WTC11 (cell line): ENCODE data around the gene CARD9. TPM values are rescaled to one million over a fixed set of nuclear protein-coding genes. Genes with fewer than 3 reads are reported as not detected.

Source experiments
- ATAC-seq: fragments of 200-7000 bp; cut with Tn5 transposase; 2 replicates; pipeline ENCODE4 v1.10.0; 2021; ENCODE audit warnings: mild to moderate bottlenecking, moderate library complexity
- CTCF ChIA-PET: fragments of 300-600 bp; sonication (Branson Sonifier 250); formaldehyde crosslinking; loops from one replicate; lab custom pipeline; 2021; ENCODE audit warnings: antibody characterized with exemption; lab: Charles Lee
- POLR2A ChIA-PET: fragments of 350-600 bp; sonication (Branson Sonifier 250); formaldehyde crosslinking; loops from one replicate; lab custom pipeline; 2021; ENCODE audit warnings: antibody characterized with exemption; lab: Charles Lee
- DNase-seq: peaks from one replicate; pipeline ENCODE4 v3.0.0; 2021; ENCODE audit warnings: low spot score
- H3K27ac Mint-ChIP-seq: 2 replicates; pipeline ENCODE4 v1.8.0; 2021; ENCODE audit warnings: mixed read lengths
- H3K27me3 Mint-ChIP-seq: 2 replicates; pipeline ENCODE4 v1.8.0; 2021; ENCODE audit warnings: low read depth, mild to moderate bottlenecking, moderate library complexity, mixed read lengths
- H3K36me3 Mint-ChIP-seq: 2 replicates; pipeline ENCODE4 v1.8.0; 2021; ENCODE audit warnings: mixed read lengths
- H3K4me1 Mint-ChIP-seq: 2 replicates; pipeline ENCODE4 v1.8.0; 2022; ENCODE audit warnings: mixed read lengths
- H3K4me3 Mint-ChIP-seq: 2 replicates; pipeline ENCODE4 v1.8.0; 2021; ENCODE audit warnings: mild to moderate bottlenecking, moderate library complexity, mixed read lengths
- H3K9me3 Mint-ChIP-seq: 2 replicates; pipeline ENCODE4 v1.8.0; 2021; ENCODE audit warnings: mixed read lengths
- ATF2 ChIP-seq: sonication (generic); formaldehyde crosslinking; IDR thresholded peaks from 2 replicates; pipeline ENCODE4 v1.8.1; 2022; ENCODE audit warnings: low read depth, missing genetic modification reagents, borderline replicate concordance
- CREB1 ChIP-seq: sonication (generic); formaldehyde crosslinking; IDR thresholded peaks from 2 replicates; pipeline ENCODE4 v1.8.0; 2023; ENCODE audit warnings: mild to moderate bottlenecking, missing genetic modification reagents
- EMX1 ChIP-seq: fragments of 250-450 bp; sonication (Bioruptor Pico); IDR thresholded peaks from 2 replicates; pipeline ENCODE4 v1.8.0; 2021; ENCODE audit warnings: mild to moderate bottlenecking
- ERG ChIP-seq: fragments of 250-450 bp; sonication (Bioruptor Pico); IDR thresholded peaks from 2 replicates; pipeline ENCODE4 v1.8.0; 2021; ENCODE audit warnings: mild to moderate bottlenecking
- ETV6 ChIP-seq: sonication (generic); formaldehyde crosslinking; IDR thresholded peaks from 2 replicates; pipeline ENCODE4 v1.8.1; 2022; ENCODE audit warnings: mild to moderate bottlenecking, missing genetic modification reagents
- FOXP1 ChIP-seq: sonication (generic); formaldehyde crosslinking; IDR thresholded peaks from 2 replicates; pipeline ENCODE4 v1.8.0; 2022; ENCODE audit warnings: missing genetic modification reagents, mild to moderate bottlenecking, moderate library complexity, borderline replicate concordance
- NR3C1 ChIP-seq: sonication (generic); formaldehyde crosslinking; conservative IDR thresholded peaks from 2 replicates; pipeline ENCODE4 v1.8.1; 2023; ENCODE audit warnings: low read depth, mild to moderate bottlenecking, missing genetic modification reagents
- OVOL2 ChIP-seq: fragments of 250-450 bp; sonication (Bioruptor Pico); IDR thresholded peaks from 2 replicates; pipeline ENCODE4 v1.9.0; 2021; ENCODE audit warnings: mild to moderate bottlenecking, borderline replicate concordance
- SMAD3 ChIP-seq: sonication (generic); formaldehyde crosslinking; IDR thresholded peaks from 2 replicates; pipeline ENCODE4 v1.8.0; 2022; ENCODE audit warnings: missing genetic modification reagents, mild to moderate bottlenecking, borderline replicate concordance
- SP1 ChIP-seq: sonication (generic); formaldehyde crosslinking; conservative IDR thresholded peaks from 2 replicates; pipeline ENCODE4 v1.8.1; 2022; ENCODE audit warnings: missing genetic modification reagents
- TCF7 ChIP-seq: sonication (generic); formaldehyde crosslinking; IDR thresholded peaks from 2 replicates; pipeline ENCODE4 v1.8.0; 2022; ENCODE audit warnings: mild to moderate bottlenecking, low read depth, missing genetic modification reagents, moderate library complexity
- TEAD4 ChIP-seq: sonication (generic); formaldehyde crosslinking; IDR thresholded peaks from 2 replicates; pipeline ENCODE4 v1.8.0; 2022; ENCODE audit warnings: mild to moderate bottlenecking, missing genetic modification reagents
- ZNF138 ChIP-seq: sonication (generic); formaldehyde crosslinking; conservative IDR thresholded peaks from 2 replicates; pipeline ENCODE4 v1.8.1; 2022; ENCODE audit warnings: mild to moderate bottlenecking, moderate library complexity, missing genetic modification reagents
- ZNF317 ChIP-seq: sonication (generic); formaldehyde crosslinking; IDR thresholded peaks from 2 replicates; pipeline ENCODE4 v1.8.1; 2023; ENCODE audit warnings: low read depth, mild to moderate bottlenecking, moderate library complexity, missing genetic modification reagents, borderline replicate concordance
- total RNA-seq: library from RNA; stranded (reverse); gene quantifications from 3 replicates; pipeline ENCODE4 v1.2.3, GENCODE V29; 2021
- TF ChIP-seq, protein P1 (sequence below): sonication (generic); formaldehyde crosslinking; IDR thresholded peaks from 2 replicates; pipeline ENCODE4 v1.8.1; 2022; ENCODE audit warnings: low read depth, mild to moderate bottlenecking, moderate library complexity, missing genetic modification reagents, borderline replicate concordance
- TF ChIP-seq, protein P2 (sequence below): fragments of 200-600 bp; IDR thresholded peaks from 2 replicates; pipeline ENCODE4 v1.8.0; 2022; ENCODE audit warnings: antibody characterized with exemption
- TF ChIP-seq, protein P3 (sequence below): sonication (generic); formaldehyde crosslinking; IDR thresholded peaks from 2 replicates; pipeline ENCODE4 v1.8.1; 2023; ENCODE audit warnings: mild to moderate bottlenecking, missing genetic modification reagents, borderline replicate concordance
- TF ChIP-seq, protein P4 (sequence below): sonication (generic); formaldehyde crosslinking; IDR thresholded peaks from 2 replicates; pipeline ENCODE4 v1.8.0; 2023; ENCODE audit warnings: mild to moderate bottlenecking, missing genetic modification reagents

Gene CARD9
- total RNA-seq, 1 experiment from 2014 or later, result 0.96 TPM

DNA sequence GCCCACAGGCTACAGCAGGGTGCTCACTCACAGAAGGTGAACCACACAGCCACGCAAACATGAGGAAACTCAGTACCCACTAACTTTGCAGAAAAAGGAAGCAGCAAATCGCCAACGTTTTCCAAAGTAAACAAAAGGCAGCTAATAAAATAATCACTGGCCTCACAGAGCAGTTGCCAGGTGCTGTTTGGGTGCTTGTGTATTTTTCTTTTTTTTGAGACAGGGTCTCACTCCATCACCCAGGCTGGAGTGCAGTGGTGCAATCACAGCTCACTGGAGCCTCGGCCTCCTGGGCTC is 22.7 kb upstream of the CARD9 start:
- POLR2A ChIA-PET, result no interaction called here

More for the DNA sequence above, 22.7 kb upstream of the CARD9 start:
- CTCF ChIA-PET, result interaction anchor here (2.0 kb wide), 1 partner anchor 57 kb away, joined by 5 read pairs; no protein-coding TSS in a partner anchor
- H3K36me3 Mint-ChIP-seq, result peaks cover 36% of the 10 kb centered on the region
- DNase-seq (no peak), ATAC-seq (no peak)
- H3K4me3 Mint-ChIP-seq, result no peak overlapping the region
- no peaks in the 10 kb centered on the region for H3K27me3 Mint-ChIP-seq
- H3K9me3 Mint-ChIP-seq, result no peaks in the 10 kb centered on the region
- TF ChIP-seq, protein P1, sequence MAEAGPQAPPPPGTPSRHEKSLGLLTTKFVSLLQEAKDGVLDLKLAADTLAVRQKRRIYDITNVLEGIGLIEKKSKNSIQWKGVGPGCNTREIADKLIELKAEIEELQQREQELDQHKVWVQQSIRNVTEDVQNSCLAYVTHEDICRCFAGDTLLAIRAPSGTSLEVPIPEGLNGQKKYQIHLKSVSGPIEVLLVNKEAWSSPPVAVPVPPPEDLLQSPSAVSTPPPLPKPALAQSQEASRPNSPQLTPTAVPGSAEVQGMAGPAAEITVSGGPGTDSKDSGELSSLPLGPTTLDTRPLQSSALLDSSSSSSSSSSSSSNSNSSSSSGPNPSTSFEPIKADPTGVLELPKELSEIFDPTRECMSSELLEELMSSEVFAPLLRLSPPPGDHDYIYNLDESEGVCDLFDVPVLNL (CRISPR knock-in tag), result no peak
- TF ChIP-seq ERG (CRISPR knock-in tag) (no peak), TCF7 (no peak), CREB1 (CRISPR knock-in tag) (no peak), TEAD4 (CRISPR knock-in tag) (no peak), SMAD3 (CRISPR knock-in tag) (no peak), EMX1 (CRISPR knock-in tag) (no peak), ETV6 (CRISPR knock-in tag) (no peak), OVOL2 (no peak), ZNF317 (CRISPR knock-in tag) (no peak), ATF2 (no peak), SP1 (CRISPR knock-in tag) (no peak), NR3C1 (CRISPR knock-in tag) (no peak), FOXP1 (CRISPR knock-in tag) (no peak), ZNF138 (CRISPR knock-in tag) (no peak)
- TF ChIP-seq, protein P2, sequence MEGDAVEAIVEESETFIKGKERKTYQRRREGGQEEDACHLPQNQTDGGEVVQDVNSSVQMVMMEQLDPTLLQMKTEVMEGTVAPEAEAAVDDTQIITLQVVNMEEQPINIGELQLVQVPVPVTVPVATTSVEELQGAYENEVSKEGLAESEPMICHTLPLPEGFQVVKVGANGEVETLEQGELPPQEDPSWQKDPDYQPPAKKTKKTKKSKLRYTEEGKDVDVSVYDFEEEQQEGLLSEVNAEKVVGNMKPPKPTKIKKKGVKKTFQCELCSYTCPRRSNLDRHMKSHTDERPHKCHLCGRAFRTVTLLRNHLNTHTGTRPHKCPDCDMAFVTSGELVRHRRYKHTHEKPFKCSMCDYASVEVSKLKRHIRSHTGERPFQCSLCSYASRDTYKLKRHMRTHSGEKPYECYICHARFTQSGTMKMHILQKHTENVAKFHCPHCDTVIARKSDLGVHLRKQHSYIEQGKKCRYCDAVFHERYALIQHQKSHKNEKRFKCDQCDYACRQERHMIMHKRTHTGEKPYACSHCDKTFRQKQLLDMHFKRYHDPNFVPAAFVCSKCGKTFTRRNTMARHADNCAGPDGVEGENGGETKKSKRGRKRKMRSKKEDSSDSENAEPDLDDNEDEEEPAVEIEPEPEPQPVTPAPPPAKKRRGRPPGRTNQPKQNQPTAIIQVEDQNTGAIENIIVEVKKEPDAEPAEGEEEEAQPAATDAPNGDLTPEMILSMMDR, result no peak
- TF ChIP-seq, protein P3, sequence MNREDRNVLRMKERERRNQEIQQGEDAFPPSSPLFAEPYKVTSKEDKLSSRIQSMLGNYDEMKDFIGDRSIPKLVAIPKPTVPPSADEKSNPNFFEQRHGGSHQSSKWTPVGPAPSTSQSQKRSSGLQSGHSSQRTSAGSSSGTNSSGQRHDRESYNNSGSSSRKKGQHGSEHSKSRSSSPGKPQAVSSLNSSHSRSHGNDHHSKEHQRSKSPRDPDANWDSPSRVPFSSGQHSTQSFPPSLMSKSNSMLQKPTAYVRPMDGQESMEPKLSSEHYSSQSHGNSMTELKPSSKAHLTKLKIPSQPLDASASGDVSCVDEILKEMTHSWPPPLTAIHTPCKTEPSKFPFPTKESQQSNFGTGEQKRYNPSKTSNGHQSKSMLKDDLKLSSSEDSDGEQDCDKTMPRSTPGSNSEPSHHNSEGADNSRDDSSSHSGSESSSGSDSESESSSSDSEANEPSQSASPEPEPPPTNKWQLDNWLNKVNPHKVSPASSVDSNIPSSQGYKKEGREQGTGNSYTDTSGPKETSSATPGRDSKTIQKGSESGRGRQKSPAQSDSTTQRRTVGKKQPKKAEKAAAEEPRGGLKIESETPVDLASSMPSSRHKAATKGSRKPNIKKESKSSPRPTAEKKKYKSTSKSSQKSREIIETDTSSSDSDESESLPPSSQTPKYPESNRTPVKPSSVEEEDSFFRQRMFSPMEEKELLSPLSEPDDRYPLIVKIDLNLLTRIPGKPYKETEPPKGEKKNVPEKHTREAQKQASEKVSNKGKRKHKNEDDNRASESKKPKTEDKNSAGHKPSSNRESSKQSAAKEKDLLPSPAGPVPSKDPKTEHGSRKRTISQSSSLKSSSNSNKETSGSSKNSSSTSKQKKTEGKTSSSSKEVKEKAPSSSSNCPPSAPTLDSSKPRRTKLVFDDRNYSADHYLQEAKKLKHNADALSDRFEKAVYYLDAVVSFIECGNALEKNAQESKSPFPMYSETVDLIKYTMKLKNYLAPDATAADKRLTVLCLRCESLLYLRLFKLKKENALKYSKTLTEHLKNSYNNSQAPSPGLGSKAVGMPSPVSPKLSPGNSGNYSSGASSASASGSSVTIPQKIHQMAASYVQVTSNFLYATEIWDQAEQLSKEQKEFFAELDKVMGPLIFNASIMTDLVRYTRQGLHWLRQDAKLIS (CRISPR knock-in tag), result no peak
- TF ChIP-seq, protein P4, sequence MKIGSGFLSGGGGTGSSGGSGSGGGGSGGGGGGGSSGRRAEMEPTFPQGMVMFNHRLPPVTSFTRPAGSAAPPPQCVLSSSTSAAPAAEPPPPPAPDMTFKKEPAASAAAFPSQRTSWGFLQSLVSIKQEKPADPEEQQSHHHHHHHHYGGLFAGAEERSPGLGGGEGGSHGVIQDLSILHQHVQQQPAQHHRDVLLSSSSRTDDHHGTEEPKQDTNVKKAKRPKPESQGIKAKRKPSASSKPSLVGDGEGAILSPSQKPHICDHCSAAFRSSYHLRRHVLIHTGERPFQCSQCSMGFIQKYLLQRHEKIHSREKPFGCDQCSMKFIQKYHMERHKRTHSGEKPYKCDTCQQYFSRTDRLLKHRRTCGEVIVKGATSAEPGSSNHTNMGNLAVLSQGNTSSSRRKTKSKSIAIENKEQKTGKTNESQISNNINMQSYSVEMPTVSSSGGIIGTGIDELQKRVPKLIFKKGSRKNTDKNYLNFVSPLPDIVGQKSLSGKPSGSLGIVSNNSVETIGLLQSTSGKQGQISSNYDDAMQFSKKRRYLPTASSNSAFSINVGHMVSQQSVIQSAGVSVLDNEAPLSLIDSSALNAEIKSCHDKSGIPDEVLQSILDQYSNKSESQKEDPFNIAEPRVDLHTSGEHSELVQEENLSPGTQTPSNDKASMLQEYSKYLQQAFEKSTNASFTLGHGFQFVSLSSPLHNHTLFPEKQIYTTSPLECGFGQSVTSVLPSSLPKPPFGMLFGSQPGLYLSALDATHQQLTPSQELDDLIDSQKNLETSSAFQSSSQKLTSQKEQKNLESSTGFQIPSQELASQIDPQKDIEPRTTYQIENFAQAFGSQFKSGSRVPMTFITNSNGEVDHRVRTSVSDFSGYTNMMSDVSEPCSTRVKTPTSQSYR (CRISPR knock-in tag), result no peak
- H3K4me1 Mint-ChIP-seq, result peaks cover 9% of the 10 kb centered on the region
- no peak overlapping the region for H3K27ac Mint-ChIP-seq
